Liver (tissue), 9 donors: ENCODE data around the gene EDIL3. TPM values are rescaled to one million over a fixed set of nuclear protein-coding genes. Genes with fewer than 3 reads are reported as not detected.

ENCODE experiments used
- DNase-seq: peaks from one replicate; pipeline ENCODE4 v3.0.0-alpha.2; 2017; ENCODE audit warnings: low spot score
- H3K27ac ChIP-seq, 2 donors: one replicate each; pipeline ENCODE4 v1.7.0; 2013; ENCODE audit warnings: inconsistent platforms in 2 of 2, low read length in 2 of 2, control low read depth in 1 of 2, low read depth in 1 of 2, mild to moderate bottlenecking in 1 of 2
- H3K27me3 ChIP-seq, 4 donors: one replicate each; pipeline versions ENCODE4 v1.6.1 to v1.7.0; 2013; ENCODE audit warnings: low read length in 3 of 4, inconsistent platforms in 1 of 4, mild to moderate bottlenecking in 1 of 4, moderate library complexity in 1 of 4; ENCODE audit not compliant: control insufficient read depth in 4 of 4, insufficient read depth in 4 of 4
- H3K36me3 ChIP-seq, 4 donors: one replicate each; pipeline versions ENCODE4 v1.6.1 to v1.7.0; 2013; ENCODE audit warnings: low read length in 3 of 4, mild to moderate bottlenecking in 3 of 4, low read depth in 1 of 4, moderate library complexity in 1 of 4; ENCODE audit not compliant: control insufficient read depth in 4 of 4, insufficient read depth in 3 of 4
- H3K4me1 ChIP-seq, 4 donors: one replicate each; pipeline versions ENCODE4 v1.6.1 to v1.7.0; 2013; ENCODE audit warnings: low read length in 3 of 4, mild to moderate bottlenecking in 3 of 4, moderate library complexity in 1 of 4; ENCODE audit not compliant: control insufficient read depth in 4 of 4, insufficient read depth in 4 of 4
- H3K4me3 ChIP-seq, 3 donors: one replicate each; pipeline versions ENCODE4 v1.6.1 to v1.7.0; 2013; ENCODE audit warnings: low read length in 3 of 3, control low read depth in 1 of 3, low read depth in 1 of 3, mild to moderate bottlenecking in 1 of 3
- H3K9ac ChIP-seq, 2 donors: one replicate each; pipeline ENCODE4 v1.7.0; 2013; ENCODE audit warnings: low read length in 2 of 2, mild to moderate bottlenecking in 2 of 2, moderate library complexity in 2 of 2, control low read depth in 1 of 2, low read depth in 1 of 2
- H3K9me3 ChIP-seq, 4 donors: one replicate each; pipeline versions ENCODE4 v1.6.1 to v1.7.0; 2013; ENCODE audit warnings: low read length in 3 of 4; ENCODE audit not compliant: control insufficient read depth in 4 of 4
- EGR1 ChIP-seq, 2 donors: IDR thresholded peaks; 2 replicates each; pipeline ENCODE4 v1.6.1; 2016 to 2018; ENCODE audit warnings: antibody characterized with exemption in 2 of 2, low read depth in 2 of 2
- FOXA2 ChIP-seq: IDR thresholded peaks from 2 replicates; pipeline ENCODE4 v1.6.1; 2016; ENCODE audit warnings: antibody characterized with exemption
- GABPA ChIP-seq, 2 donors: IDR thresholded peaks in 1 of 2; conservative IDR thresholded peaks in 1 of 2; 2 replicates each; pipeline ENCODE4 v1.6.1; 2016; ENCODE audit warnings: antibody characterized with exemption in 2 of 2, mild to moderate bottlenecking in 1 of 2, moderate library complexity in 1 of 2
- HNF4A ChIP-seq, 2 donors: conservative IDR thresholded peaks; 2 replicates each; pipeline ENCODE4 v1.6.1; 2016; ENCODE audit warnings: antibody characterized with exemption in 2 of 2, mild to moderate bottlenecking in 2 of 2
- HNF4G ChIP-seq: IDR thresholded peaks from 2 replicates; pipeline ENCODE4 v1.6.1; 2016; ENCODE audit warnings: antibody characterized with exemption
- JUND ChIP-seq, 2 donors: IDR thresholded peaks; 2 replicates each; pipeline ENCODE4 v1.6.1; 2016; ENCODE audit warnings: antibody characterized with exemption in 2 of 2
- NR2F2 ChIP-seq: IDR thresholded peaks from 2 replicates; pipeline ENCODE4 v1.6.1; 2016; ENCODE audit warnings: antibody characterized with exemption
- RAD21 ChIP-seq, 2 donors: IDR thresholded peaks; 2 replicates each; pipeline ENCODE4 v1.6.1; 2016; ENCODE audit warnings: antibody characterized with exemption in 2 of 2, mild to moderate bottlenecking in 2 of 2
- REST ChIP-seq: IDR thresholded peaks from 2 replicates; pipeline ENCODE4 v1.6.1; 2016; ENCODE audit warnings: antibody characterized with exemption, mild to moderate bottlenecking
- RXRA ChIP-seq, 2 donors: IDR thresholded peaks; 2 replicates each; pipeline ENCODE4 v1.6.1; 2017 to 2018; ENCODE audit warnings: antibody characterized with exemption in 2 of 2, mild to moderate bottlenecking in 1 of 2
- SP1 ChIP-seq: IDR thresholded peaks from 2 replicates; pipeline ENCODE4 v1.6.1; 2018; ENCODE audit warnings: antibody characterized with exemption, mild to moderate bottlenecking
- TAF1 ChIP-seq: conservative IDR thresholded peaks from 2 replicates; pipeline ENCODE4 v1.6.1; 2016; ENCODE audit warnings: antibody characterized with exemption, mild to moderate bottlenecking
- YY1 ChIP-seq: IDR thresholded peaks from 2 replicates; pipeline ENCODE4 v1.6.1; 2016; ENCODE audit warnings: antibody characterized with exemption, mild to moderate bottlenecking
- WGBS: extraction: QIAGEN DNeasy Blood & Tissue Kit; methylation state at CpG from one replicate; pipeline ENCODE4 v1.1.7; 2013; 5-methylcytosine and 5-hydroxymethylcytosine counted together
- polyA plus RNA-seq, 2 donors: library from polyadenylated mRNA; stranded (reverse) in 1 of 2; unstranded in 1 of 2; fragments of 200-250 nt in 1 of 2; fragments of >200 nt in 1 of 2; fragmentation: Nextera tagmentation in 1 of 2; extraction: Ambion mirVana in 1 of 2; gene quantifications; one replicate each; pipeline versions ENCODE4 v1.2.1 to v1.2.3, GENCODE V29; 2013 to 2015
- total RNA-seq, 2 donors: library from RNA; depleted of rRNA; stranded (reverse); fragments of >200 nt; gene quantifications; one replicate each; pipeline ENCODE4 v1.2.3, GENCODE V29; 2014
- TF ChIP-seq, protein P1 (sequence below): IDR thresholded peaks from 2 replicates; pipeline ENCODE4 v1.6.1; 2016; ENCODE audit warnings: antibody characterized with exemption
- TF ChIP-seq, protein P2 (sequence below): IDR thresholded peaks from 2 replicates; pipeline ENCODE4 v1.6.1; 2016; ENCODE audit warnings: antibody characterized with exemption
- TF ChIP-seq, protein P3 (sequence below): IDR thresholded peaks from 2 replicates; pipeline ENCODE4 v1.6.1; 2016; ENCODE audit warnings: antibody characterized with exemption
- donor health status: healthy.
- donor health status: healthy.
- donor health status: healthy.
- donor health status: healthy.
- donor health status: healthy.

EDIL3 gene
- total and polyA plus RNA-seq, 4 donors: 0.33 to 12.0 (median 0.76) TPM

DNA sequence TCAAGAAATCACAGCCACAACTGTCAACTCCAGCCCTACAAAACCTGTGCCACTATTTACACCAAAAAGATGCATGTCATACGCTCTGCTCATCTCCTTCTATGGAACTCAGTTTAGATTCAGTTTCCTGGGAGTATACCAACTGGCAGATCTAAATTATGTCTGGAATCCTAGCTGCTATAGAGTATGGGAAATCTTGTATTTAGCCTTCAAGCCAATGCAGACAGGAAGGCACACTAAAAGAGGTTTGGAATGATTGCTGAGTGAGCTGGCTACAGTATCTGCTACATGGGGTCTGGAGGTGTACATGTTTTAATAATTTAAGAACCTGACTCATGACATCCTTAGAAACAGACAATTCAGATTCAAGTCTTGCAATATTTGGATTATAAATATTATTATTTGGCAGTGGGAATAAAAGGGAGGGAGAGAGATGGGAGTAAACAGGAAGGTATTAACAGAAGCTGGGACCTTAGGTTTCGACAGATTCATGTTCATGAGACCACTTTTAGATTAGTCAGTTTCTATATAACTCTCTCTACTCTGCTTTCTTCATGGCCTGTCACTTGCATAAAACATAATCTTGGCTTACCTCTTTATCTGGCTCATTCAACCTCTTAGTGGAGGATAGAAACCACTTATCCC is 485.2 kb downstream of the EDIL3 start:
- Histone ChIP-seq H3K36me3 (no peaks in the 10 kb centered on the region), H3K4me1 (no peaks in the 10 kb centered on the region), H3K27ac (no peak overlapping the region), H3K4me3 (no peak overlapping the region), H3K9me3 (no peaks in the 10 kb centered on the region), H3K27me3 (no peaks in the 10 kb centered on the region), H3K9ac (no peak overlapping the region)
- no peak for DNase-seq
- 79% methylated on average over 2 of the region's 2 CpGs for WGBS
- TF ChIP-seq SP1 (no peak), TAF1 (no peak), HNF4G (no peak), EGR1 (IDR thresholded peaks at IDR 0.05; ENCODE audit: low read depth in 2 of 2) (no peak)

- Histone ChIP-seq H3K4me3 (no peak overlapping the region), H3K4me1 (no peaks in the 10 kb centered on the region), H3K36me3 (no peaks in the 10 kb centered on the region), H3K9me3 (no peaks in the 10 kb centered on the region), H3K27ac (no peak overlapping the region), H3K27me3 (no peaks in the 10 kb centered on the region), H3K9ac (no peak overlapping the region)
- DNase-seq: no peak
- 92% methylated on average over 2 of the region's 2 CpGs for WGBS
- TF ChIP-seq HNF4A (conservative IDR thresholded peaks at IDR 0.05): no peak
- TF ChIP-seq REST: no peak
- no peak for TF ChIP-seq EGR1 (IDR thresholded peaks at IDR 0.05; ENCODE audit: low read depth in 2 of 2)
- TF ChIP-seq, protein P1, sequence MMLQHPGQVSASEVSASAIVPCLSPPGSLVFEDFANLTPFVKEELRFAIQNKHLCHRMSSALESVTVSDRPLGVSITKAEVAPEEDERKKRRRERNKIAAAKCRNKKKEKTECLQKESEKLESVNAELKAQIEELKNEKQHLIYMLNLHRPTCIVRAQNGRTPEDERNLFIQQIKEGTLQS: no peak
- TF ChIP-seq HNF4G: no peak
- TF ChIP-seq NR2F2: no peak
- TF ChIP-seq JUND (IDR thresholded peaks at IDR 0.05): no peak
- no peak for TF ChIP-seq SP1
- no peak for TF ChIP-seq YY1
- no peak for TF ChIP-seq RAD21 (IDR thresholded peaks at IDR 0.05)
- no peak for TF ChIP-seq GABPA (IDR thresholded peaks at IDR 0.05 in 1 of 2, conservative IDR thresholded peaks at IDR 0.05 in 1 of 2)
- TF ChIP-seq, protein P2, sequence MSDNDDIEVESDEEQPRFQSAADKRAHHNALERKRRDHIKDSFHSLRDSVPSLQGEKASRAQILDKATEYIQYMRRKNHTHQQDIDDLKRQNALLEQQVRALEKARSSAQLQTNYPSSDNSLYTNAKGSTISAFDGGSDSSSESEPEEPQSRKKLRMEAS: no peak
- no peak for TF ChIP-seq FOXA2
- TF ChIP-seq TAF1: no peak
- TF ChIP-seq RXRA (IDR thresholded peaks at IDR 0.05): no peak
- TF ChIP-seq, protein P3, sequence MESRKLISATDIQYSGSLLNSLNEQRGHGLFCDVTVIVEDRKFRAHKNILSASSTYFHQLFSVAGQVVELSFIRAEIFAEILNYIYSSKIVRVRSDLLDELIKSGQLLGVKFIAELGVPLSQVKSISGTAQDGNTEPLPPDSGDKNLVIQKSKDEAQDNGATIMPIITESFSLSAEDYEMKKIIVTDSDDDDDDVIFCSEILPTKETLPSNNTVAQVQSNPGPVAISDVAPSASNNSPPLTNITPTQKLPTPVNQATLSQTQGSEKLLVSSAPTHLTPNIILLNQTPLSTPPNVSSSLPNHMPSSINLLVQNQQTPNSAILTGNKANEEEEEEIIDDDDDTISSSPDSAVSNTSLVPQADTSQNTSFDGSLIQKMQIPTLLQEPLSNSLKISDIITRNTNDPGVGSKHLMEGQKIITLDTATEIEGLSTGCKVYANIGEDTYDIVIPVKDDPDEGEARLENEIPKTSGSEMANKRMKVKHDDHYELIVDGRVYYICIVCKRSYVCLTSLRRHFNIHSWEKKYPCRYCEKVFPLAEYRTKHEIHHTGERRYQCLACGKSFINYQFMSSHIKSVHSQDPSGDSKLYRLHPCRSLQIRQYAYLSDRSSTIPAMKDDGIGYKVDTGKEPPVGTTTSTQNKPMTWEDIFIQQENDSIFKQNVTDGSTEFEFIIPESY: no peak
Measured at GRCh38 chr5:83895860-83896259, 488.8 kb downstream of the EDIL3 start.
